Limb (tissue), 2 donors: ENCODE measurements around the gene AFAP1.

Source experiments
- DNase-seq, 2 donors: peaks; one replicate each; pipeline ENCODE4 v3.0.0-alpha.2; 2016; ENCODE audit errors: extremely low spot score in 2 of 2

Gene AFAP1

GRCh38 chr4:7968262-7968896 lies 28.7 kb upstream of the AFAP1 start:
- no peak for DNase-seq

GRCh38 chr4:7967501-7968261 lies 28.0 kb upstream of the AFAP1 start:
- no peak for DNase-seq

DNA sequence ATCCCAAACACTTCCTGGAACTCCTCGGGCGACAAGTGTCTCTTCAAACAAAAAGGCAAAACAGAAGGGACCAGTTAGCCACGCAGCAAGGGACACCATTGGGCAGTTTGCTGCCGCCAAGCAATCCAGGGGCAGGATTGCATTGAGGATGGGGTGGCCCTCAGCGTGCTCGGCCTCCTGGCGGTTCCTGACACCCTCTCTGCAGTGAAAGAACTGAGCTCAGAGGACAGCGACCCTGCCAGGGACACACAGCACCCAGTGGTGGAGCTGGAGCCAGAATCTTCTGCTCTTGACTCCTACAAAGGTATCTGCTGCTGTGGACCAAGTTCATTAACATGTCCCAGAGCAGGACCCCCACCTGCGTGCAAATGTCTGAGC lies 27.4 kb upstream of the AFAP1 start:
- no peak for DNase-seq

DNA sequence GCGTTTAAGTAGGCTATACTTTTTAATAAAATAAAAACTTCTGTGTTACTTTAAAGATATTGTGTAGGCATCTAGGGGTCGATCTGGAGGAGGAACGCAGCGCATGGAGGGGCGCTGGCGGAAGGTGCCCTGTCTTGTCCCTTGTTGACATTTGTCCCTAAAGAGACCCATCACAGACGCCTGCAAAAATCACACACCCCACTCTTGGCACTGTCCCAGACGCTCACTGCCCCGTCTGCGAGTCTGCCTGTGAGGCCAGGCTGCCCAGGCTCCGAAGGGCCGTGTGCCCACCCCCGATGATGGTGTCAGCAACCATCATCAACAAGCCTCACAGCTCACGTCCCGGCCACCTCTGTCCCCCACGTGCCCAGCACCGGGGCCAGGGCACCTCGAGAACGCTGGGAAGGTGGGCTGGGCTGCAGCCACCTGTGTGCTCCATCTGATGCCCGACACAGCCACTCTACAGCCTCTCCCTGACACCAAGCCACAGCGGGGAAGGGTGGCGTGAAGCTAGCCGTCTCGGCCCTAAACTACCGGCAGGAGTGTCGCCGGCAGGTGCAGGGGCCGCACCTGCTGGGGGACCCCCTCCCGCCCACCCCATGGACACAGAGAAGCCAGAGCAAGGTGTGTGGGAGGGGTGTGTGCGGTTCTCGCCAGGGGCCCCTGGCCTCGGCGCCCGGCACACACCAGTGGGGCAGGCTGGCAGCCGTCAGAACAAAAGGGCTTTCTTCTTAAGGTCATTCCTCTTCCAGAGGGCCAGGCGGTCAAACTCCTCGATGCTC lies 26.8 kb upstream of the AFAP1 start:
- DNase-seq, result no peak

DNA sequence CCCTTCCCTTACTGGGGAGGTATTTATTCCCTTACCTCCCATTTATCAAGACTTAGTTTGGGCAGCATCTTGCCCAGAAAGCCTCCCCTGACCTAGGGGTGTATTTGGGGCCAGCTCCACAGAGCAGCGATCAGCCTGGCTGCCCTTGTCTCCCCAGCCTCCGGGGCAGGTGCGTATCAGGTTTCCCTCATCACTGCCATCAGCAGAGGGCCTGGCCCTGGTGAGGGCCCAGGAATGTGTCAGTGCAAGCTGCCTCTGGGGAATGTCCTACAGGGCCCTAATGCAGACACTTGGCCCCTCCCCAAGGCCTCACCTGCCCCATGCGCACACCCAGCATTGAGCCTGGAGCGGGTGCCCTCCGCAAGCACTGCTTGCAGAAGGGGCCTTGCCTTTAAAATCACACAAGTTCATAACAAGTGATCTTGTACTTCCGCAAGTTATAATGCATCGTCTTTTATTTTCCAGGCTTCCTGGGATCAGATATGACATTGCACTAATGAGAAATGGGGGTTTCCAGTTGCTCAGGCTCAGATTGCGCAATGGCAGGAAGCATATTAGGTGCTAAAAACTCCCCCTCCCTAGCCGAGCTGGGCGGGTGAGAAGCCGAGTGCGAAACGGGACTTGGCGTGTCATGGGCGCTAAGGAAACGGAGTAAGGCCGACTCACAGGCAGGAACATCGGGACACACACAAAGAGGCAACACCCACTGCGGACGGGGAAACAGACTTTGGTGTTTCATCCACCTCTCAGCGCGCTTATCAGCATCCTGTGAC lies 25.4 kb upstream of the AFAP1 start:
- DNase-seq, result no peak

GRCh38 chr4:7964459-7964858 lies 24.8 kb upstream of the AFAP1 start:
- DNase-seq, result no peak

DNA sequence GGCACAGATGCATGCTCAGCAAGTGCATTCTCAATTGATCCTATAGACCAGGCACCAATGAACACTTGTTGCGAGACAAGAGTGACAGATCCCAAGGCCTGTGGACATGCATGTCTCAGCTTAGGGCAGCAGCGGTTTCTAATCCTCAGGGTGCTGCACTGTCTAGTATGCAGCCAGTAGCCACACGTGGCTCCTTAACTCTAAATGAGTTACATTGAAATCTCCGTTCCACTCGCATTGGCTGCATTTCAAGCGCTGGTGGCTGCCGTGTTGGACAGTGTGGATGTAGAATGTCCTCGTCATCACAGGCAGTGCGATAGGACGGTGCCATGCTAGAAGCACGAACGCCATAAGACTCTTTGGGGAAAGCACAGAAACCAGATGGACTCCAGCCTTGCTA lies 24.0 kb upstream of the AFAP1 start:
- no peak for DNase-seq

GRCh38 chr4:7962609-7963508 lies 23.2 kb upstream of the AFAP1 start:
- no peak for DNase-seq

- DNase-seq, result peak; percentile 68 to 75
Measured at GRCh38 chr4:7960790-7961655, 21.4 kb upstream of the AFAP1 start.

DNA sequence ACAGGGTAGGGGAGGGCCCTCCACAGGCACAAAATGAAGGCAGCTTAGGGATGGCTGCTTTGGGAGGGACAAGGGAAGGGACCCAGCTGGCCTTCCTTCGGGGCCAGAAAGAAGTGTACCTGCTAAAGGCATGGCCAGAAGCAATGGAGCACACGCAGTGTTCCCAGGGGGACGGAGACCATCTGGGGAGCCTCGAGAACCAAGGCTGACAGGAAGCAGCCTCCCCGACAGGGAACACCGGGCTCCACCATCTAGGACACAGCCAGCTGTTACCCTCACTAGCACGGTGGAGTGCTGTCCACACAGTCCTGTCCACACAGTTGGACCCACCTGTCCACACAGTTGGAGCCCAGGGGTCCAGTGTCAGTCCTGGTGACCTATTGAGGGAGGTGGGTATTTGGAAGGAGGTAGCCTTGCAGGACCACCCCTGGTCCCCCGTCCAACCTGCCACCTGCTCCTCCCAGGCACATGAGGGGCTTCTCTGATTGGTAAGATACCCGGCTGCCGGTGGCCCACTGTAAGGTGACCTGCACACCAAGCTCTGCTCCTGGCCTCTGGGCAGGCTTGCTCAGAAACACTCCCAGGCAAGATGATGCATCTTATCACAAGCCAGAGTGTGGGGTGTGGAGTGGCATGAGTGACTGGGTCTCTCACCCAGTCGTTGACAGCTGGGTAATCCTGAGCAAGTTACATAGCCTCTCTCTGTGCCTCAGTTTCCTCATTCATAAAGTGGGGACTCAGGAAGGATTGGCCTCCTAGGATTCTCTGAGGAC lies 20.5 kb upstream of the AFAP1 start:
- DNase-seq, result no peak

GRCh38 chr4:7959078-7959477 lies 19.4 kb upstream of the AFAP1 start:
- DNase-seq, result no peak

DNA sequence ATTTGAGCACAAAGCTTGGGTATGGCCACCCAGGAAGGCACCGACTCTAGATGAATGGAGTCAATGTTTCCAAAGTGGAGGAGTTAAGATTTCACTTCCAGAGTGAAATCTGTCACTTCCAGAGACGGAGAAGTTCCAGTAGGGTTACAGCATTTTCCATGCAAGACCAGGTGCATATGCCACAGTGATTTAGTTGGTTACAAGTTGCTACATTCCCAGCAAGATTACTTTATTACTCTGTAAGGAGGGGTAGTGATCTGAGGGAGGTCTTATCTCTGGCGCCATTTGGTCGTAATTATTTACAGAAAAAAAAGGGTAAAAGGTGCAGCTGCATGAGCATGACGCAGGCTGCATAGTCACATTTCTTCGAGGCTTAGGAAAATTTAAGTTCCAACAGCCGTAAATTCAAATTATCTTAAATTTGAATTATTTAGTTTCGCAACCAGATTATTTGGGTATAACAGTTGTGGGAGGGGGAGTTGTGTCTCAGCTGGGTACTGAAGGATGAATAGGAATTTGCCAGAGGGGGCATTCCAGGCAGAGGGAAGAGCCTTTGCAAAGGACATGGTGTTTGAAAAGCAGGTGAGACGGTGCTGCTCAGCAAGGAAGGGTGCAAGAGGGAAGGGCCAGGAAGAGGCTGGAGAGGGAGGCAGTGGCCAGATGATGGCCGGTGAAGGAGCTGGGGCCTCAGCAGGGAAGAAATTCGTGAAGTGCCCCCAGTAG lies 17.4 kb upstream of the AFAP1 start:
- no peak for DNase-seq

- no peak for DNase-seq
Measured at GRCh38 chr4:7956270-7956808, 16.7 kb upstream of the AFAP1 start.

DNA sequence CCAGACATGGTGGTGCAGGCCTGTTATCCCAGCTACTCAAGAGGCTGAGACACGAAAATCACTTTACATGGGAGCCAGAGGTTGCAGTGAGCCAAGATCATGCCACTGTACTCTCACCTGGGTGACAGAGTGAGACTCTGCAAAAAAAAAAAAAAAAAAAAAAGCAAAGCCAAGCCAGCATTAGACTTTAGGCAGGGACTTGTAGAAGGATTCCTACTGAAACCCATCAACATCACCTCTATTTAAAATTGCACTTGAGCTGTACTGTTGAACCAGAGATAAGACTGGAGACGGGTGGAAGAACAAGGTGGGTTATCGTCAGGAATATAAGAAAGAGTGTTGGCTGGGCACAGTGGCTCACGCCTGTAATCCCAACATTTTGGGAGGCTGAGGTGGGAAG lies 15.7 kb upstream of the AFAP1 start:
- DNase-seq, result no peak

- no peak for DNase-seq
Measured at GRCh38 chr4:7952615-7953014, 13.0 kb upstream of the AFAP1 start.

GRCh38 chr4:7950301-7951092 lies 10.8 kb upstream of the AFAP1 start:
- no peak for DNase-seq

DNA sequence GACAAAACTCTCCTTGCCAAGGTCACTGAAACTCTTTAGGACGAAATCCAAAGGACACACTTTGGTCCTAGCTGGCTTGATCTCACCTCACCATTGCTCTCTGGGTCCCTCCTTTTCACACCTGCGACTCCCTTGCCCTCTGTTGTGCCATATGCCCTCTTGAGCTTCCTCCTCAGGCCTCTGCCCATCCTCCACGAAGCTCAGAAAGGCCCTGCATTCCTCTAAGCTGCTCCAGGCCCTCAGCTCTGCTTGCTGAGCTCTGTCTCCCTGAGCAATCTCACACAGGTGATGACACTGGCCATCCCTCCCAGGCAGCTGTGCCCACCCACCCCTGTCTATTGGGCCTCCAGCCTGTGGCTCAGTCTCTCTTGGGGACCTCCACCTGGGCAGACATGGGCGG lies 10.1 kb upstream of the AFAP1 start:
- DNase-seq, result no peak
